SIG-M5 treated with dmso at 0.1 percent for 504 hours (cell line): ENCODE data around the gene PRSS57.
"Not testable (repeated sequence)": the region's sequence is repeated elsewhere in the genome, so short reads cannot be mapped to it uniquely, and the experiment has no call there.

Source experiments
- DNase-seq: peaks from one replicate; lab custom pipeline; 2025; ENCODE audit not compliant: unreplicated experiment; lab: John Stamatoyannopoulos, UW

Gene PRSS57

DNA sequence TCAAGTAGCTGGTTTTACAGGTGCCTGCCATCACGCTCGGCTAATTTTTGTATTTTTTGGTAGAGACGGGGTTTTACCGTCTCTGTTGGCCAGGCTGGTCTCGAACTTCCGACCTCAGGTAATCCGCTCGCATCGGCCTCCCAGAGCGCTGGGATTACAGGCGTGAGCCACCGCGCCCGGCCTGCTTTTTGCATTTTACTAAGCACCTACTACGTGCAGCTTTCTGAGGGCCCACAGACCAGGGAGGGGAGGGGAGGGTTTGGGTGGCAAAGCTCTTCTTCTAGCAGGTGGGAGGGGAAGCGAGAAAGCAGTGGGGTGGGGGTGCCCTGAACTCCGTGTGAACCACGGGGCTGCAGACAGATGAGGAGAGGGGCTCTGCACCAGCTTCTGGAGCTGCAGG, 28.5 kb upstream of the PRSS57 start:
- no peak for DNase-seq

GRCh38 chr19:723247-723646, 28.0 kb upstream of the PRSS57 start:
- DNase-seq = no peak

GRCh38 chr19:722553-723101, 27.4 kb upstream of the PRSS57 start:
- DNase-seq = no peak

DNA sequence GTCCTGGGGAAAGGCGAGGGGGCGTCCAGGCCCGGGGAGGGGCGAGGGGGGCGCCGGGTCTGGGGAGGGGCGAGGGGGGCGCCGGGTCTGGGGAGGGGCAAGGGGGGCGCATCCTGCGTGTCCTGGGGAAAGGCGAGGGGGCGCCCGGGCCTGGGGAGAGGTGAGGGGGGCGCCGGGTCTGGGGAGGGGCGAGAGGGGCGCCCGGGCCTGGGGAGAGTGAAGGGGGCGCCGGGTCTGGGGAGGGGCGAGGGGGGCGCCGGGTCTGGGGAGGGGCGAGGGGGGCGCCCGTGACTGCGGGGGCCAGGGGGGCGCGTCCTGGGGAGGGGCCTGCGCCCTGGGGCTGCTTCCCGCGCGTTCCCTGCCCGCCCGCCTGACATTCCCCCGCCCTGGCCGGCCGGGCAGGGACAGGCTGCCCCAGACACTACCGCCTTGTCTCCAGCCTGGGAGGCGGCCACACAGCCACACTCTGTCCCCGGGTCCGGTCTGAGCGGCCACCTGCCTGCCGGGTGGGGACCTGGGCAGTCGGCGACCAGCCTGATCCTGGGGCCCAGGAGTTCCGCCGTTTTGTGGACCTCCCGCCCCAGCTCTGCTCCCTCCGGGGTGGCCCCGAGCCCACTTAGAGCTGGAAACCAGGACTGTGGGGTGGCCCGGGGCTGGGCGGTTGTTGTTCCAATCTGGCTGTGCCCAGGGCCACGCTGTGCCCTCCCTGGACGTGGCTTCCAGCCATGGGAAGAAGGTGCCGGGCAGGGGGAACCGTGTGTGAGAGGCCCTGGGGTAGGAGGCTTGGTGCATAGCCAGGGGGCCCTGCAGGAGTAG, 25.3 kb upstream of the PRSS57 start:
- DNase-seq = no peak

DNA sequence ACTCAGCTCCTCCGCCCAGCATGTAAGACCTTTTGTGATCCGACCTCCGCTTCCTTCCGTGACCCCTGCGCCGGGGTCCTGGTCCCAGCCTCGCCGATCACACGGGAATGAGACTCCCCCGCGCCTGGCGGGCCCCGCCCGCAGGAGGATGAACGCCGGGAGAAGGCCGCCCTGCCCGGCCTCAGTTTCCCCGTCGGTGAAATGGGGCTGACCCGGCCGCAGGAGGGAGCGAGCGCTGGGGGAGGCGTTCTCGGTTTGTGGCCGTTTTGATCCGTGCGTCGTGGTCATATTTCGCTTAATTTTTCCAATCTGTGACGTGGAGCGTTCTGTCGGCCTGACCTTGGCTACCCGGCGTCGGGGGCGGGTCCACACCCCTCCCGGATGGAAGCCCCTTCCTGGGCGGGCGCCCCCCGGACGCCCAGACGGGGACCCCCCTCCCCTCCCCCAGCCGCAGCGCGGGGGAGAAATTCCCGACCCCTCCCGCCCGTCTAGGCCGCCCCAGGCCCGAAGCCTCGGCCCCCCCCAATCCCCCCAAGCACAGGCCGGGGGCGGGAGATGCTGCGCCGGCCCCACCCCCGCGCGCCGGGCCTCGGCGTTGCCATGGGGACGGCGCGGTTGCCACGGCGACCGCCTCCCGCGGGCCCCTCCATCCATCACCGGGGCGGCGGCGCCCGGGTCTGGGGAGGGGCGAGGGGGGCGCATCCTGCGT, 24.5 kb upstream of the PRSS57 start:
- no peak for DNase-seq

- no peak for DNase-seq
These were observed 23.8 kb upstream of the PRSS57 start for GRCh38 chr19:718991-719512.

DNA sequence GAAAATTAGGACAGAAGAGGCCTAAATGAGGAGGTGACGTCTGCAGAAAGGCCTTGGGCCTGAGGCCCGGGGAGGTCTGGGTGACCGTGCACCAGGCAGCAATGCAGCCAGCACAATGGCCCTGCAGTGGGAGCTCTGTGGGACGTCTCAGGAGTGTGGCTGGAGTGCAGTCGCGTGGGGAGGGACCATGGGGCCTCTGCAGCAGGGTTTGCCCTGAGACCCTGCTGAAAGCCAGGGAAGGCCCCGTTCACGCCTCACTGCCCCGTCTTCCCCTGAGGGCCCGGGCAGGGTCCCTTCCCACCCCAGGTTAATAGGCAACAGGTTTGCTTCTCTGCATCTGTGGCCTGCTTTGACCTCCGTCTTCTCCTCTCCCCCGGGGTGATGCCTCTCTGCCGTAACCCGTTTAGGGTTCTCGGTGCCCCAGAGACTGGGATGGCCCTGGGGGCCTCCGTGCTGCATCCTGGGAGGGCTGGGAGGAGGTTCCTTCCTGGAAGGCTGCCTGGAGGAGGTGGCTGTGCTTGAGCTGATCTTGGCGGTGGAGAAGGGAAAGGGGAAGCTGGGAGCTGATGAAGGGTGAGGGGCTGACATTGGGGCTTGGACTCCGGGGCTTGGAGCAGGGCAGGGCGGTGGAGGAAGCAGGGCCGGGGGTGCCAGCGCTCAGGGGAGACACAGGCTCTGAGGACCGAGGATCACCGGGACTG, 23.1 kb upstream of the PRSS57 start:
- no peak for DNase-seq

DNA sequence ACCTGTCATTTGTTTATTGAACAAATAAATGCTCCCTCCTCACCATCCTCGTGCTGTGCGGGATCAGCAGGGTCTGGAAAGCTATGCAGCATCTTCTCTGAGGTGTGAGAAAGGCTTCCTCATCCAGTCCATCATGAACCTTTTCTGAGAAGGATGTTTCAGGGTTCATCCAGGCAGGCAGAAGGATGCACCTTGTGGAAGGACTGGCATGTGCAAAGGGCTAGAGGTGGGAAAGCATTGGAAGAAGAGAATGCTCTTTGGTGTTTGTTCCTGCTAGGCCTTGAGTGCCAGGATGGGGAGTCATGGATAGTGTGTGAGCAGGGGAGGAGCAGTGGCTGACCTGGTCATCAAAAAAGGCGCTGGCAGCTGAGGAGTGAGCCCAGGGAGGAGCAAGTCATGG, 20.1 kb upstream of the PRSS57 start:
- DNase-seq = no peak

- DNase-seq = no peak
These were observed 16.0 kb upstream of the PRSS57 start for GRCh38 chr19:711254-711653.

DNA sequence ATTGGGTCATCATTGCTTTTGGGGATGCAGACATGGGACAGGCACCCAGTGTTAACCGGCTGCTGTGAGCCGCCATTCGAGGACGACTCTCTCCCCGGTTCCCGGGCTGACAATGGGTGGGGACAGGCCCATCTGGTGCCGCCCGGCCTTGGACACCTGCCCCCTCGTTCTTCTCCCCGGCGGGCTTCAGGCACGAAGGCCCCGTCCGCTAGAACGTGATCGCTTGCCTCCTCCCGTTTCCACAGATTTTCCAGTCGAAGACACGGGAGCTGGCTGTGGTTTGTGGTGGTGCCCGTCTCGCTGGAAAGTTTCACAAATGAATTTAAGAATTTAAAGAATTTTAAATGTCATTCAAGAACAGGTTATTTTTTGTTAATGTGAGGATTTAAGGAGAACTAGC, 15.5 kb upstream of the PRSS57 start:
- DNase-seq = no peak

DNA sequence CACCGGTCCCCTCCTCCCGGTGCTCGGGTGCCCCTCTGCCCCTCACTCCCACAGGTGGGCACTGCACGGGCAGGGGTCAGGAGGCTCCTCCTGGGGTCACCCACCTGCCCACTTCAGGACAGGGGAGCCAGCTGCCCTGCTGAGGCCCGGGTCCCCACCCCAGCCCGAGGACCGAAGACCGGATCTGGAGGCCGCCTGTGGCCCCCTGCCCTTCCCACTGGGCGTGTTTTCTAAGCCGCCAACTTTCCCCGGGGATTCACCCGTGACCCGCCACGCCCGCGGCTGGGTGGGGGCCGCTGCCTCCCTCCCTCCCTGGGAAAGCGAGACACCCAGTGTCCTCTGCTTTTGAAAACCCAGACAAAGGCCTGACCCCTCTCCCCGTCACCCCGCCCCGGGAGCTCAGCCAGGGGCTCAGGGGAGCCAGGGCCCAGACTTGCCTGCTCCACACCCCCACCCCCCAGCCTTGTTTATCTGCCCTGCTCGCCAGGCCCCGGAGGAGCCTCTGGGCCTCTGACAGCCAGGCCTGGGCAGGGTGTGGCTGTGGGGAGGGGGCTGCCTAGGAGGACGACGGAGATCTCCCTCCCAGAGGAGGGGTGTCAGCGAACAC, 14.8 kb upstream of the PRSS57 start:
- no peak for DNase-seq

GRCh38 chr19:709196-709964, 14.1 kb upstream of the PRSS57 start:
- DNase-seq = no peak

DNA sequence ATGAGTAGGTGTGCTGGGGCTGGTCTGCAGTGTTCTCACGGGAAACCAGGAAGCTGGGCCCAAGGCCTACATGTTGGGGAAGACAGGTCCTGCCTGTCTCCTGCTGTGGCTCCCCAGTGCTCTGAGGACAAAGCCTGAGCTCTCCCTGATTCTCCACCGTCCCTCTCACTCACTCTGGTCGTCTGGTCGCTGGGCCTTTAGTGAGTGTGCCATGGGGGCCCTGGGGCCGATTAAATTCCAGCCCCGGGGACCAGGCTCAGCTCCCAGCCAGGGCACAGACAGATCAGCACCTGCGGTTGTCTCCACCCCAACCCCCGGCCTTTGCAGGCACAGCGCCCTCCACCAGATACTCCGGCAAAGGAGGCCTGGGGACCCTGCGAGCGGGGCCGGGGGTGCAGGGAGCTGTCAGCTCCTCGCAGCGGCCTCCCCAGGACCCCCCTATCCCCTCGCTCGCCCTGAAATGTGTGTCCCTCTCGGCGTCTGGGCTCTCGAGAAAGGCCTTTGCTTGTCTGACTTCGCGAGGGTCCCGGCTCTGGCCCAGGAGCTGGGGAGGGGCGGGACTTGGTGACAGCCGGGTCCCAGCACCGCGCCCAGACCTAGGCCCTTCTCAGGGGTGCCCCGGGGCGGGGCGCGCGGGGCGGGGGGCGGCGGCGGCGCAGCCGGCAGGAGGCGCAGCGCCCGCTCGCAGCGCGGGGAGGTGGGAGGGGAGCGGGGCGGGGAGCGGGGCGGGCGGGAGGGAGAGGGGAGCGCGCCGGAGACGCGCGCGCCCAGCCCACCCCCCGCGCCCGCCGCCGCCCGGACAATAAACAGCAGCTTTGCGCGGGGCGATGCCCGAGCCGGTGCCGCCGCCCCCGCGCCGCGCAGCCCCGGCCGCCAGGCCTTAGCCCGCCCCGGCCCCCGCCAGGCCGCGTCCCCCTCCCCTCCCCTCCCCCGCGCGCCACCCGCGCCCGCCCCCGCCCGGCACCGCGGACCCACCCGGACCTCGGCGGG, 13.2 kb upstream of the PRSS57 start, which contains the start of gene PALM:
Gene PALM, plus strand, starts transcription at position 782 of the 990 bp plus-strand sequence. CDS start 212 bp downstream, outside the sequence.
- DNase-seq = no peak

- DNase-seq = no peak
These were observed 9.1 kb upstream of the PRSS57 start for GRCh38 chr19:704447-704741.

DNA sequence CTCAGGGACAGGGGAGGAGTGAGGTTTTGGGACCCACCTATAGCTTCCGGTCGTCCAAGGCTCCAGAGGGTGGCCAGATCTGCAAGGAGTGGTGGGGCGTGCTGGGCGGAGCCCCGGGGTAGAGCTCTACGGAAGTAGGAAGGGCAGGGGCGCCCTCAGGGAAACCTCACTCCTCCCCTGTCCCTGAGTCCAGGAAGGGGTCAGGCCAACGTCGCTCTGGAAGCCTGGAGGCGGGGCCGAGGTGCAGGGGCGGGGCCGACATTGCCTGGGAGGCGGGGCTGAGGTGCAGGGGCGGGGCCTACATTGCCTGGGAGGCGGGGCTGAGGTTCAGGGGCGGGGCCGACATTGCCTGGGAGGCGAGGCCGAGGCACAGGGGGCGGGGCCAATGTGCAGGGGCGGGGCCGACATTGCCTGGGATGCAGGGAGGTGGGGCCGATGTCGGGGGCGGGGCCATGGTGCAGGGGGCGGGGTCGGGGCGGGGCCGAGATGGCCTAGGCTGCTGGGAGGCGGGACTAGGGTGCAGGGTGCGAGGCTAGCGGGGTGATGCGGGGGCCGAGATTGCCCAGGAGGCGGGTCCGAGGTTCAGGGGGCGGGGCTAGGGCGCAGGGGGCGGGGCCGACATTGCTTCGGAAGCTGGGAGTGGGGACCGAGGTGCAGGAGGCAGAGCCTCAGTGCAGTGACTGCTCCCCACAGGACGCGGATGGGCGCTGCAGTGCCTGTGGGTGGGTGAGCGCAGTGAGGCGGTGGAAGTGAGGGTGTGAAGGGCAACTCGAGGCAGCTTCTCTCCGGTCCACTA, 8.6 kb upstream of the PRSS57 start:
- peak; percentile 94 for DNase-seq

DNA sequence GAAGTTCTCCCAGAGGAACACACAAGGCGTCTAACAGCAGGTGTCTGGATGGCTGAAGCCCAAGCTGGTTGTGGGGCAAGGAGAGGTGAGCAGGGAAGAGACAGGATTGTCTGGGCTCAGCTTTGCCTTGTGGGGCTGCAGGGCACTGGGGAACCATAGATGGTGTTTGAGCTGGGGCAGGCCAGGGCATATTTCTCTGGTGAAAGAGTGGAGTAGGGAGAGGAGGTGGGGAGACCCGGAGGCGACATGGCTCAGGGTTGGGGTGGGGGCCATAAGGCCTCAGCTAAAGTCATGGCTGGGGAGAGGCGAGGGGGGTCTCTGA, 8.0 kb upstream of the PRSS57 start:
- no peak for DNase-seq

DNA sequence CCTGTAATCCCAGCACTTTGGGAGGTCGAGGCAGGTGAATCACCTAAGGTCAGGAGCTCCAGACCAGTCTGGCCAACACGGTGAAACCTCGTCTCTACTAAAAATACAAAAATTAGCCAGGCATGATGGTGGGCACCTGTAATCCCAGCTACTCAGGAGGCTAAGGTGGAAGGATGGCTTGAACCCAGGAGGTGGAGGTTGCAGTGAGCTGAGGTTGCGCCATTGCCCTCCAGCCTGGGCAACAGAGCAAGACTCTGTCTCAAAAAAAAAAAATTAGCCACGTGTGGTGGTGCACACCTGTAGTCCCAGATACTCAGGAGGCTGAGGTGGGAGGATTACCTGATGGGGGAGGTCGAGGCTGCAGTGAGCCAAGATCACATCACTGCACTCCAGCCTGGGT, 7.6 kb upstream of the PRSS57 start:
- DNase-seq = not testable (repeated sequence)

GRCh38 chr19:699885-700284, 4.6 kb upstream of the PRSS57 start:
- DNase-seq = peak; percentile 66
